Measurements from ENCODE around the gene RAD21L1. TPM values are rescaled to one million over a fixed set of nuclear protein-coding genes. Genes with fewer than 3 reads are reported as not detected.

Gene RAD21L1
- total RNA-seq, 2 donors from 2014 or later: not detected

DNA sequence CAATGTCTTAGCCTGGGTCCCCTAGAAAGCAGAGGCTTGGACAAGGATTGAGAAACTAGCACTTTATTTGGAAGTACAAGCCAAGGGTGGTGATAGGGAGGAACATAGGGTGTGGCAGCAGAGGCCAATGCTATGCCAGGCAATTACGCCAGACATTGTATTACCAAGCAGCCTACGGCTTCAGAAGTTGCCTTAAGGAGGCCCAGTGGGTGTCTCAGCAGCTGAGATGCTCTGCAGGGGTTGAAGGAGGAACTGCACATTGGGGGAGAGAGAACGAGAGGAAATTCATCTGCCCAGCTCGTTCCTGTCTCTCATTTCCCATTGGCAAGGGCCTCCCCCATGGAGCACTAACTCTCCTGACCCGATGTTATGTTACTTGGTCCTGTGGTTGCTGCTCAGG, 21.7 kb upstream of the RAD21L1 start:
- no peak for ATAC-seq
- Mint-ChIP-seq H3K27me3 (peaks cover 10% of the 10 kb centered on the region), H3K36me3 (ENCODE audit: low read depth) (no peaks in the 10 kb centered on the region), H3K27ac (no peak overlapping the region), H3K4me3 (no peak overlapping the region), H3K4me1 (peaks cover 5% of the 10 kb centered on the region)
- DNase-seq: no peak
- no peaks in the 10 kb centered on the region for H3K9me3 ChIP-seq (ENCODE audit: control insufficient read depth, low read length, poor library complexity, severe bottlenecking)

- ATAC-seq (no peak), DNase-seq (no peak)
- no peaks in the 10 kb centered on the region for H3K36me3 Mint-ChIP-seq (ENCODE audit: low read depth)
- no peaks in the 10 kb centered on the region for H3K9me3 ChIP-seq (ENCODE audit: control insufficient read depth, low read length, poor library complexity, severe bottlenecking)
- peaks cover 14% of the 10 kb centered on the region for H3K27me3 Mint-ChIP-seq
- peaks cover 5% of the 10 kb centered on the region for H3K4me1 Mint-ChIP-seq
- H3K27ac Mint-ChIP-seq: no peak overlapping the region
- no peak overlapping the region for H3K4me3 Mint-ChIP-seq
Observed at GRCh38 chr20:1204576-1204975, 21.3 kb upstream of the RAD21L1 start.

DNA sequence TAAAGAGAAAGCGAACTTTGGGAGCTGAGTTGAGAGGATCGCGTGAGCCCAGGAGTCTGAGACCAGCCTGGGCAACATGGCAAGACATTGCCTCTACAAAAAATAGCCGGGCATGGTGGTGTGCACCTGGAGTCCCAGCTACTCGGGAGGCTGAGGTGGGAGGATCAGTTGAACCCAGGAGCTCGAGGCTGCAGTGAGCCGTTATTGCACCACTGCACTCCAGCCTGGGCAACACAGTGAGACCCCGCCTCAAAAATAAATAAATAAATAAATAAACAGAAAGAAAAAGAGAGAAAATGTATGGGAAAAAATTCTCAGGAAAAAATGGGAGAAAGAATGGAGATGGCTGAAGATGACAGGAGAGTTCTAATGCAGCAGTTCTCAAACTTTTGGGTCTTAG, 20.0 kb upstream of the RAD21L1 start:
- no peaks in the 10 kb centered on the region for H3K9me3 ChIP-seq (ENCODE audit: control insufficient read depth, low read length, poor library complexity, severe bottlenecking)
- peaks cover 3% of the 10 kb centered on the region for H3K36me3 Mint-ChIP-seq (ENCODE audit: low read depth)
- peaks cover 21% of the 10 kb centered on the region for H3K27me3 Mint-ChIP-seq
- ATAC-seq: no peak
- no peak overlapping the region for H3K27ac Mint-ChIP-seq
- peaks cover 2% of the 10 kb centered on the region for H3K4me1 Mint-ChIP-seq
- no peak overlapping the region for H3K4me3 Mint-ChIP-seq
- no peak for DNase-seq

- no peaks in the 10 kb centered on the region for H3K9me3 ChIP-seq (ENCODE audit: control insufficient read depth, low read length, poor library complexity, severe bottlenecking)
- no peak overlapping the region for H3K27ac Mint-ChIP-seq
- H3K4me1 Mint-ChIP-seq: peaks cover 2% of the 10 kb centered on the region
- H3K4me3 Mint-ChIP-seq: no peak overlapping the region
- DNase-seq: no peak
- peaks cover 28% of the 10 kb centered on the region for H3K27me3 Mint-ChIP-seq
- ATAC-seq: no peak
- peaks cover 3% of the 10 kb centered on the region for H3K36me3 Mint-ChIP-seq (ENCODE audit: low read depth)
Observed at GRCh38 chr20:1206366-1207148, 19.3 kb upstream of the RAD21L1 start.

GRCh38 chr20:1207293-1207878, 18.5 kb upstream of the RAD21L1 start:
- peaks cover 3% of the 10 kb centered on the region for H3K36me3 Mint-ChIP-seq (ENCODE audit: low read depth)
- no peak for ATAC-seq
- peaks cover 2% of the 10 kb centered on the region for H3K4me1 Mint-ChIP-seq
- H3K4me3 Mint-ChIP-seq: no peak overlapping the region
- H3K27ac Mint-ChIP-seq: no peak overlapping the region
- no peak for DNase-seq
- H3K27me3 Mint-ChIP-seq: peaks cover 36% of the 10 kb centered on the region
- no peaks in the 10 kb centered on the region for H3K9me3 ChIP-seq (ENCODE audit: control insufficient read depth, low read length, poor library complexity, severe bottlenecking)

GRCh38 chr20:1209447-1210387, 16.1 kb upstream of the RAD21L1 start:
- Mint-ChIP-seq H3K27ac (no peak overlapping the region), H3K27me3 (peaks cover 43% of the 10 kb centered on the region)
- no peaks in the 10 kb centered on the region for H3K9me3 ChIP-seq (ENCODE audit: control insufficient read depth, low read length, poor library complexity, severe bottlenecking)

GRCh38 chr20:1210501-1210900, 15.3 kb upstream of the RAD21L1 start:
- peaks cover 15% of the 10 kb centered on the region for H3K4me1 Mint-ChIP-seq
- H3K36me3 Mint-ChIP-seq (ENCODE audit: low read depth): peaks cover 3% of the 10 kb centered on the region
- H3K4me3 Mint-ChIP-seq: no peak overlapping the region
- peaks cover 51% of the 10 kb centered on the region for H3K27me3 Mint-ChIP-seq
- H3K9me3 ChIP-seq (ENCODE audit: control insufficient read depth, low read length, poor library complexity, severe bottlenecking): no peaks in the 10 kb centered on the region
- ATAC-seq: no peak
- no peak overlapping the region for H3K27ac Mint-ChIP-seq
- no peak for DNase-seq

More at GRCh38 chr20:1209447-1210387, 16.1 kb upstream of the RAD21L1 start:
- ATAC-seq (no peak), DNase-seq (no peak)
- H3K4me3 Mint-ChIP-seq: no peak overlapping the region
- H3K4me1 Mint-ChIP-seq: peaks cover 7% of the 10 kb centered on the region
- peaks cover 3% of the 10 kb centered on the region for H3K36me3 Mint-ChIP-seq (ENCODE audit: low read depth)

GRCh38 chr20:1212023-1212422, 13.8 kb upstream of the RAD21L1 start:
- no peaks in the 10 kb centered on the region for H3K9me3 ChIP-seq (ENCODE audit: control insufficient read depth, low read length, poor library complexity, severe bottlenecking)
- H3K4me1 Mint-ChIP-seq: peaks cover 23% of the 10 kb centered on the region
- DNase-seq (no peak), ATAC-seq (no peak)
- no peak overlapping the region for H3K27ac Mint-ChIP-seq
- peaks cover 3% of the 10 kb centered on the region for H3K36me3 Mint-ChIP-seq (ENCODE audit: low read depth)
- H3K4me3 Mint-ChIP-seq: no peak overlapping the region
- peaks cover 54% of the 10 kb centered on the region for H3K27me3 Mint-ChIP-seq

DNA sequence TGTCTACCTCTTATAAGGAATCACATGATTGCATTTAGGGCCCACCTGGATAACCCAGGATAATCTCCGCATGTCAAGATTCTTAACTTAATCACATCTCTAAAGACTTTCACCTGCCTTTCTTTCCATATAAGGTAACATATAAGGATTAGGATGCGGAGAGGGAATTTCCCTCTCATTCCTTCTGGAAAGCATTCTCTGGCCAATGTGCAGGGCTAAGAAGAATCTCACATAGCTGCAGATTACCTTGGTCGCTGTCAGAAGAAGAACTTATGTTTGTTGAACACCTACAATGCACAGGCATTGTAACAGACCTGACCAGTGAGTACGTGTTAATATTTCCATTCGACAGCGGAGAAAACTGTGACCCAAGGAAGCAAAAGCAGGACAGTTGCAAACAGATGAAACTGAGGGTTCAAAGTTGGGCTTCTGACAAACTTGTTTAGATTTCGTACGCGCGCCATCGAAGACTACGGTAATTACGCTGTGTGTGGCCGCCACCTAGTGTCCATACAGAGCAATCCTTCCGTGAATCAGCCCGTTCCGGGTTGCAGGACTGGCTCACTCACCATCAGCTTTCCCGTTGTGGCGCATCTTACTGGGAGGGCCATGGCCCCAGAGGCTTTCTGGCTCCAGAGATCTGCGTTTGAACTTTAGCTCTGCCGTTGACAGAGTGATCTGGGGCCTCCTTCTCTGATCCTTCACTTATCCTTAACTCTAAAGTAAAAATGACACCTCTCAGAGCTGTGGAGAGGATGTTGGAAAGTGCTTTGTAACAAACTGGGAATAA, 13.0 kb upstream of the RAD21L1 start:
- peaks cover 3% of the 10 kb centered on the region for H3K36me3 Mint-ChIP-seq (ENCODE audit: low read depth)
- DNase-seq (peak; percentile 29 to 41 (median 37)), ATAC-seq (peak; percentile 96)
- H3K4me3 Mint-ChIP-seq: no peak overlapping the region
- peaks cover 23% of the 10 kb centered on the region for H3K4me1 Mint-ChIP-seq
- H3K9me3 ChIP-seq (ENCODE audit: control insufficient read depth, low read length, poor library complexity, severe bottlenecking): no peaks in the 10 kb centered on the region
- H3K27me3 Mint-ChIP-seq: peaks cover 54% of the 10 kb centered on the region
- H3K27ac Mint-ChIP-seq: no peak overlapping the region

- Mint-ChIP-seq H3K27me3 (peaks cover 60% of the 10 kb centered on the region), H3K4me1 (peaks cover 23% of the 10 kb centered on the region), H3K36me3 (ENCODE audit: low read depth) (peaks cover 3% of the 10 kb centered on the region), H3K27ac (peak overlapping the region; percentile 81), H3K4me3 (no peak overlapping the region)
- DNase-seq: no peak
- no peak for ATAC-seq
- H3K9me3 ChIP-seq (ENCODE audit: control insufficient read depth, low read length, poor library complexity, severe bottlenecking): no peaks in the 10 kb centered on the region
Observed at GRCh38 chr20:1214838-1215261, 11.0 kb upstream of the RAD21L1 start.

- Mint-ChIP-seq H3K36me3 (ENCODE audit: low read depth) (no peaks in the 10 kb centered on the region), H3K27me3 (peaks cover 55% of the 10 kb centered on the region), H3K4me3 (peak overlapping the region; percentile 79), H3K4me1 (peaks cover 23% of the 10 kb centered on the region), H3K27ac (peak overlapping the region; percentile 81)
- DNase-seq: no peak
- peak; percentile 47 for ATAC-seq
- no peaks in the 10 kb centered on the region for H3K9me3 ChIP-seq (ENCODE audit: control insufficient read depth, low read length, poor library complexity, severe bottlenecking)
Observed at GRCh38 chr20:1215386-1216170, 10.3 kb upstream of the RAD21L1 start.

Data from T-helper 17 cell (primary cell).